Measurements from ENCODE around the gene SBF2. TPM values are rescaled to one million over a fixed set of nuclear protein-coding genes. Genes with fewer than 3 reads are reported as not detected.

The SBF2 gene
- total and polyA plus RNA-seq, 2 donors (not counting 1 experiment from before 2014, with no cell fraction given) = 5.6 to 17.7 TPM

GRCh38 chr11:9927670-9928069 is 366.3 kb downstream of the SBF2 start:
- ATAC-seq (ENCODE audit: low read depth) (no peak), DNase-seq (no peak)
- Mint-ChIP-seq H3K9me3 (ENCODE audit: insufficient read depth) (no peaks in the 10 kb centered on the region), H3K4me1 (peaks cover 2% of the 10 kb centered on the region), H3K4me3 (no peak overlapping the region), H3K27me3 (no peaks in the 10 kb centered on the region), H3K27ac (no peak overlapping the region)
- ChIA-PET CTCF (no interaction called here), POLR2A (no interaction called here)
- Histone ChIP-seq H2AFZ (ENCODE audit: insufficient read depth, low read depth, low read length, poor library complexity, severe bottlenecking) (no peak overlapping the region), H3K4me2 (replicated peaks; ENCODE audit: low read depth, low read length, poor library complexity, severe bottlenecking) (no peak overlapping the region), H3K9ac (ENCODE audit: low read length) (no peak overlapping the region), H3K4me3 (ENCODE audit: control extremely low read depth in 1 of 5, extremely low read depth in 1 of 5, insufficient read depth in 1 of 5, low read depth in 2 of 5, low read length in 4 of 5) (no peak overlapping the region), H3K27me3 (replicated peaks in 1 of 4; ENCODE audit: control extremely low read depth in 1 of 4, control insufficient read depth in 3 of 4, insufficient read depth in 4 of 4, low read length in 3 of 4) (no peaks in the 10 kb centered on the region), H3K79me2 (ENCODE audit: control insufficient read depth, insufficient read depth, low read length) (no peaks in the 10 kb centered on the region), H3K9me3 (ENCODE audit: control extremely low read depth in 1 of 3, control insufficient read depth in 2 of 3, insufficient read depth in 1 of 3, low read length in 2 of 3) (peaks cover 0 to 7% (median 0%) of the 10 kb centered on the region in 3 donors), H3K36me3 (replicated peaks in 1 of 2; ENCODE audit: control extremely low read depth in 1 of 2, control insufficient read depth in 1 of 2, extremely low read depth in 1 of 2, insufficient read depth in 2 of 2, low read length in 1 of 2) (peaks cover 0 to 1% of the 10 kb centered on the region in 2 experiments), H4K20me1 (ENCODE audit: control insufficient read depth, insufficient read depth, low read length, poor library complexity, severe bottlenecking) (no peaks in the 10 kb centered on the region), H3K4me1 (ENCODE audit: control insufficient read depth in 2 of 2, insufficient read depth in 2 of 2, low read length in 2 of 2) (no peaks in the 10 kb centered on the region), H3K27ac (ENCODE audit: low read length in 2 of 2) (no peak overlapping the region)
- no CpG with 5 or more reads among the region's 1 CpG for WGBS (ENCODE audit: insufficient coverage)
- intact Hi-C loops (cut with micrococcal nuclease) = no loop called here
- TF ChIP-seq, protein P1, sequence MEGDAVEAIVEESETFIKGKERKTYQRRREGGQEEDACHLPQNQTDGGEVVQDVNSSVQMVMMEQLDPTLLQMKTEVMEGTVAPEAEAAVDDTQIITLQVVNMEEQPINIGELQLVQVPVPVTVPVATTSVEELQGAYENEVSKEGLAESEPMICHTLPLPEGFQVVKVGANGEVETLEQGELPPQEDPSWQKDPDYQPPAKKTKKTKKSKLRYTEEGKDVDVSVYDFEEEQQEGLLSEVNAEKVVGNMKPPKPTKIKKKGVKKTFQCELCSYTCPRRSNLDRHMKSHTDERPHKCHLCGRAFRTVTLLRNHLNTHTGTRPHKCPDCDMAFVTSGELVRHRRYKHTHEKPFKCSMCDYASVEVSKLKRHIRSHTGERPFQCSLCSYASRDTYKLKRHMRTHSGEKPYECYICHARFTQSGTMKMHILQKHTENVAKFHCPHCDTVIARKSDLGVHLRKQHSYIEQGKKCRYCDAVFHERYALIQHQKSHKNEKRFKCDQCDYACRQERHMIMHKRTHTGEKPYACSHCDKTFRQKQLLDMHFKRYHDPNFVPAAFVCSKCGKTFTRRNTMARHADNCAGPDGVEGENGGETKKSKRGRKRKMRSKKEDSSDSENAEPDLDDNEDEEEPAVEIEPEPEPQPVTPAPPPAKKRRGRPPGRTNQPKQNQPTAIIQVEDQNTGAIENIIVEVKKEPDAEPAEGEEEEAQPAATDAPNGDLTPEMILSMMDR (IDR thresholded peaks at IDR 0.05) = no peak

DNA sequence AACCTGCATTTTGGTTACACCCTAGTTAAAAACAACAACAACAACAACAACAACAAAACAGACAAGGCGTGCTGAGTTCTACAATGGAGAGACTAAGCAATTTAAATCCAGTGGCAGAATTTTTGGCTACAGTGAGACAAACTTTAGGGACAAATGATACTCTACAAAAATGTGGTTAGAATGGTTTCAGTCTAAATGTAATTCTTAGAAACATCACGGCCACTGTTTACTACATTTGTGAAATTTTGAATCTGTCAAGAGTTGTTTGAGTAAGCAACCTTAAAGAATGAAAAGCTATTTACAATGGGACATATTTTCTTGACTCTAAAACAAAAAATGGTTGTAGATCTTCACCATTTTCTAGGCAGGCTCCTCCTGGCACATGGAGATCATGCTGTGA is 370.7 kb downstream of the SBF2 start:
- no peaks in the 10 kb centered on the region for H3K9me3 ChIP-seq (ENCODE audit: control extremely low read depth in 1 of 3, control insufficient read depth in 2 of 3, insufficient read depth in 1 of 3, low read length in 2 of 3)
- no peaks in the 10 kb centered on the region for H3K4me1 ChIP-seq (ENCODE audit: control insufficient read depth in 2 of 2, insufficient read depth in 2 of 2, low read length in 2 of 2)
- peaks cover 0 to 1% of the 10 kb centered on the region in 2 experiments for H3K36me3 ChIP-seq (replicated peaks in 1 of 2; ENCODE audit: control extremely low read depth in 1 of 2, control insufficient read depth in 1 of 2, extremely low read depth in 1 of 2, insufficient read depth in 2 of 2, low read length in 1 of 2)
- ATAC-seq (ENCODE audit: low read depth) = no peak
- no peaks in the 10 kb centered on the region for H4K20me1 ChIP-seq (ENCODE audit: control insufficient read depth, insufficient read depth, low read length, poor library complexity, severe bottlenecking)
- POLR2A ChIA-PET = no interaction called here
- H3K27ac ChIP-seq (ENCODE audit: low read length in 2 of 2) = no peak overlapping the region
- no peaks in the 10 kb centered on the region for H3K27me3 ChIP-seq (replicated peaks in 1 of 4; ENCODE audit: control extremely low read depth in 1 of 4, control insufficient read depth in 3 of 4, insufficient read depth in 4 of 4, low read length in 3 of 4)
- intact Hi-C loops (cut with micrococcal nuclease) = no loop called here
- H3K4me3 Mint-ChIP-seq = no peak overlapping the region
- no peaks in the 10 kb centered on the region for H3K4me1 Mint-ChIP-seq
- H3K27me3 Mint-ChIP-seq = no peaks in the 10 kb centered on the region
- H2AFZ ChIP-seq (ENCODE audit: insufficient read depth, low read depth, low read length, poor library complexity, severe bottlenecking) = no peak overlapping the region
- CTCF ChIA-PET = no interaction called here
- no peak overlapping the region for H3K27ac Mint-ChIP-seq
- DNase-seq = no peak
- no peak overlapping the region for H3K4me3 ChIP-seq (ENCODE audit: control extremely low read depth in 1 of 5, extremely low read depth in 1 of 5, insufficient read depth in 1 of 5, low read depth in 2 of 5, low read length in 4 of 5)
- H3K79me2 ChIP-seq (ENCODE audit: control insufficient read depth, insufficient read depth, low read length) = no peaks in the 10 kb centered on the region
- H3K9ac ChIP-seq (ENCODE audit: low read length) = no peak overlapping the region
- no peaks in the 10 kb centered on the region for H3K9me3 Mint-ChIP-seq (ENCODE audit: insufficient read depth)
- no peak overlapping the region for H3K4me2 ChIP-seq (replicated peaks; ENCODE audit: low read depth, low read length, poor library complexity, severe bottlenecking)
- TF ChIP-seq EZH2 (IDR thresholded peaks at IDR 0.05; ENCODE audit: borderline replicate concordance, insufficient read depth, low read depth, low read length, poor library complexity, severe bottlenecking) = no peak
- TF ChIP-seq, protein P1 (IDR thresholded peaks at IDR 0.05) = no peak
- WGBS (ENCODE audit: insufficient coverage) = no CpG with 5 or more reads among the region's 2 CpGs

Data from B cell (primary cell).